Stimulated activated memory B cell treated with anti-CD40 and anti-IgM and Interleukin-4, amounts not matched to agents 10 μg/mL and 1 μg/mL and 100 μg/mL, for 72 hours (primary cell): Measurements from ENCODE around the gene WDR37.

Experiments
- ATAC-seq: fragments of 150-1000 bp; cut with Tn5 transposase; 2 replicates; pipeline ENCODE4 v1.10.0; 2021
- H3K27ac Mint-ChIP-seq: one replicate; pipeline ENCODE4 v1.8.0; 2022; ENCODE audit warnings: mild to moderate bottlenecking, mixed read lengths
- H3K27me3 Mint-ChIP-seq: one replicate; pipeline ENCODE4 v1.8.0; 2022; ENCODE audit warnings: mixed read lengths
- H3K36me3 Mint-ChIP-seq: one replicate; pipeline ENCODE4 v1.8.0; 2022; ENCODE audit warnings: mixed read lengths
- H3K4me1 Mint-ChIP-seq: one replicate; pipeline ENCODE4 v1.8.0; 2022; ENCODE audit warnings: mixed read lengths
- H3K4me3 Mint-ChIP-seq: one replicate; pipeline ENCODE4 v1.8.0; 2022; ENCODE audit warnings: mild to moderate bottlenecking, moderate library complexity, mixed read lengths
- H3K9me3 Mint-ChIP-seq: one replicate; pipeline ENCODE4 v1.8.0; 2022; ENCODE audit warnings: mixed read lengths

Gene WDR37

GRCh38 chr10:1130995-1131790, 75.0 kb downstream of the WDR37 start:
- H3K4me3 Mint-ChIP-seq, result no peak overlapping the region
- no peaks in the 10 kb centered on the region for H3K9me3 Mint-ChIP-seq
- no peak overlapping the region for H3K27ac Mint-ChIP-seq
- H3K4me1 Mint-ChIP-seq, result no peaks in the 10 kb centered on the region
- ATAC-seq, result no peak
- no peaks in the 10 kb centered on the region for H3K27me3 Mint-ChIP-seq
- peaks cover 60% of the 10 kb centered on the region for H3K36me3 Mint-ChIP-seq

GRCh38 chr10:1132584-1132983, 76.4 kb downstream of the WDR37 start:
- no peak for ATAC-seq
- Mint-ChIP-seq H3K27me3 (no peaks in the 10 kb centered on the region), H3K4me1 (no peaks in the 10 kb centered on the region), H3K4me3 (no peak overlapping the region), H3K27ac (no peak overlapping the region), H3K9me3 (no peaks in the 10 kb centered on the region), H3K36me3 (peaks cover 50% of the 10 kb centered on the region)

- H3K27me3 Mint-ChIP-seq, result no peaks in the 10 kb centered on the region
- H3K9me3 Mint-ChIP-seq, result peaks cover 6% of the 10 kb centered on the region
- no peak for ATAC-seq
- H3K36me3 Mint-ChIP-seq, result peaks cover 45% of the 10 kb centered on the region
- H3K4me3 Mint-ChIP-seq, result no peak overlapping the region
- no peaks in the 10 kb centered on the region for H3K4me1 Mint-ChIP-seq
- no peak overlapping the region for H3K27ac Mint-ChIP-seq
These were observed 77.4 kb downstream of the WDR37 start for GRCh38 chr10:1133495-1134045.

GRCh38 chr10:1134156-1134555, 78.0 kb downstream of the WDR37 start:
- no peaks in the 10 kb centered on the region for H3K4me1 Mint-ChIP-seq
- ATAC-seq, result no peak
- H3K36me3 Mint-ChIP-seq, result peaks cover 45% of the 10 kb centered on the region
- no peaks in the 10 kb centered on the region for H3K27me3 Mint-ChIP-seq
- H3K4me3 Mint-ChIP-seq, result no peak overlapping the region
- H3K27ac Mint-ChIP-seq, result no peak overlapping the region
- H3K9me3 Mint-ChIP-seq, result peaks cover 12% of the 10 kb centered on the region

GRCh38 chr10:1136268-1136667, 80.1 kb downstream of the WDR37 start:
- ATAC-seq, result no peak
- Mint-ChIP-seq H3K4me1 (no peaks in the 10 kb centered on the region), H3K9me3 (peaks cover 15% of the 10 kb centered on the region)

GRCh38 chr10:1137499-1138163, 81.4 kb downstream of the WDR37 start:
- no peak overlapping the region for H3K4me3 Mint-ChIP-seq
- no peaks in the 10 kb centered on the region for H3K4me1 Mint-ChIP-seq
- H3K36me3 Mint-ChIP-seq, result peaks cover 20% of the 10 kb centered on the region
- H3K9me3 Mint-ChIP-seq, result peaks cover 15% of the 10 kb centered on the region
- no peak overlapping the region for H3K27ac Mint-ChIP-seq
- ATAC-seq, result no peak
- no peaks in the 10 kb centered on the region for H3K27me3 Mint-ChIP-seq

More at GRCh38 chr10:1136268-1136667, 80.1 kb downstream of the WDR37 start:
- no peak overlapping the region for H3K27ac Mint-ChIP-seq
- no peak overlapping the region for H3K4me3 Mint-ChIP-seq
- peaks cover 25% of the 10 kb centered on the region for H3K36me3 Mint-ChIP-seq
- no peaks in the 10 kb centered on the region for H3K27me3 Mint-ChIP-seq

GRCh38 chr10:1138529-1138928, 82.3 kb downstream of the WDR37 start:
- Mint-ChIP-seq H3K4me1 (no peaks in the 10 kb centered on the region), H3K9me3 (peaks cover 15% of the 10 kb centered on the region), H3K36me3 (peaks cover 18% of the 10 kb centered on the region), H3K4me3 (no peak overlapping the region), H3K27me3 (no peaks in the 10 kb centered on the region), H3K27ac (no peak overlapping the region)
- no peak for ATAC-seq

- peaks cover 27% of the 10 kb centered on the region for H3K9me3 Mint-ChIP-seq
- H3K27ac Mint-ChIP-seq, result no peak overlapping the region
- no peak for ATAC-seq
- peaks cover 15% of the 10 kb centered on the region for H3K36me3 Mint-ChIP-seq
- H3K4me3 Mint-ChIP-seq, result no peak overlapping the region
- no peaks in the 10 kb centered on the region for H3K4me1 Mint-ChIP-seq
- H3K27me3 Mint-ChIP-seq, result peaks cover 10% of the 10 kb centered on the region
These were observed 85.1 kb downstream of the WDR37 start for GRCh38 chr10:1141261-1141660.

- Mint-ChIP-seq H3K36me3 (peaks cover 16% of the 10 kb centered on the region), H3K4me3 (no peak overlapping the region), H3K4me1 (no peaks in the 10 kb centered on the region), H3K27me3 (peaks cover 11% of the 10 kb centered on the region), H3K9me3 (peaks cover 27% of the 10 kb centered on the region), H3K27ac (no peak overlapping the region)
- no peak for ATAC-seq
These were observed 85.5 kb downstream of the WDR37 start for GRCh38 chr10:1141701-1142100.

GRCh38 chr10:1142596-1142995, 86.4 kb downstream of the WDR37 start:
- peaks cover 19% of the 10 kb centered on the region for H3K27me3 Mint-ChIP-seq
- H3K4me1 Mint-ChIP-seq, result no peaks in the 10 kb centered on the region
- H3K36me3 Mint-ChIP-seq, result peaks cover 22% of the 10 kb centered on the region
- H3K27ac Mint-ChIP-seq, result no peak overlapping the region
- H3K4me3 Mint-ChIP-seq, result no peak overlapping the region
- no peak for ATAC-seq
- peaks cover 32% of the 10 kb centered on the region for H3K9me3 Mint-ChIP-seq

GRCh38 chr10:1147810-1148209, 91.6 kb downstream of the WDR37 start:
- H3K4me3 Mint-ChIP-seq, result no peak overlapping the region
- no peaks in the 10 kb centered on the region for H3K4me1 Mint-ChIP-seq
- ATAC-seq, result no peak
- peaks cover 18% of the 10 kb centered on the region for H3K9me3 Mint-ChIP-seq
- peaks cover 43% of the 10 kb centered on the region for H3K27me3 Mint-ChIP-seq
- H3K36me3 Mint-ChIP-seq, result peaks cover 12% of the 10 kb centered on the region
- H3K27ac Mint-ChIP-seq, result no peak overlapping the region

GRCh38 chr10:1148855-1149605, 92.8 kb downstream of the WDR37 start:
- ATAC-seq, result no peak
- peaks cover 12% of the 10 kb centered on the region for H3K36me3 Mint-ChIP-seq

GRCh38 chr10:1149793-1150637, 93.8 kb downstream of the WDR37 start:
- Mint-ChIP-seq H3K9me3 (peaks cover 9% of the 10 kb centered on the region), H3K4me1 (no peaks in the 10 kb centered on the region), H3K4me3 (no peak overlapping the region), H3K36me3 (peaks cover 12% of the 10 kb centered on the region), H3K27ac (no peak overlapping the region), H3K27me3 (peaks cover 41% of the 10 kb centered on the region)
- peak; percentile 6 for ATAC-seq

More at GRCh38 chr10:1148855-1149605, 92.8 kb downstream of the WDR37 start:
- H3K27ac Mint-ChIP-seq, result no peak overlapping the region
- no peak overlapping the region for H3K4me3 Mint-ChIP-seq
- H3K27me3 Mint-ChIP-seq, result peaks cover 44% of the 10 kb centered on the region
- no peaks in the 10 kb centered on the region for H3K4me1 Mint-ChIP-seq
- peaks cover 15% of the 10 kb centered on the region for H3K9me3 Mint-ChIP-seq

GRCh38 chr10:1150638-1150955, 94.4 kb downstream of the WDR37 start:
- Mint-ChIP-seq H3K27me3 (peaks cover 41% of the 10 kb centered on the region), H3K4me1 (no peaks in the 10 kb centered on the region), H3K36me3 (peaks cover 12% of the 10 kb centered on the region), H3K9me3 (peaks cover 9% of the 10 kb centered on the region), H3K4me3 (no peak overlapping the region), H3K27ac (no peak overlapping the region)
- ATAC-seq, result peak; percentile 11
